Central memory CD4-positive, alpha-beta T cell (primary cell): Measurements from ENCODE around the gene GPR12.
"Not testable (repeated sequence)": the region's sequence is repeated elsewhere in the genome, so short reads cannot be mapped to it uniquely, and the experiment has no call there.

Experiments used
- DNase-seq: peaks from one replicate; pipeline ENCODE4 v3.0.0; 2022

The GPR12 gene

GRCh38 chr13:26743971-26744370 lies 16.6 kb downstream of the GPR12 start:
- DNase-seq: no peak

- no peak for DNase-seq
These were observed 17.8 kb downstream of the GPR12 start for GRCh38 chr13:26742691-26743358.

- no peak for DNase-seq
These were observed 24.9 kb downstream of the GPR12 start for GRCh38 chr13:26735677-26736076.

- DNase-seq: no peak
These were observed 33.0 kb downstream of the GPR12 start for GRCh38 chr13:26727633-26728032.

- DNase-seq: no peak
These were observed 33.5 kb downstream of the GPR12 start for GRCh38 chr13:26727122-26727521.

- no peak for DNase-seq
These were observed 33.9 kb downstream of the GPR12 start for GRCh38 chr13:26726684-26727083.

GRCh38 chr13:26723620-26724019 lies 37.0 kb downstream of the GPR12 start:
- not testable (repeated sequence) for DNase-seq

GRCh38 chr13:26722321-26722720 lies 38.3 kb downstream of the GPR12 start:
- no peak for DNase-seq

- peak; percentile 40 for DNase-seq
These were observed 39.1 kb downstream of the GPR12 start for GRCh38 chr13:26721251-26722121.

GRCh38 chr13:26719356-26719945 lies 41.1 kb downstream of the GPR12 start:
- no peak for DNase-seq

- no peak for DNase-seq
These were observed 41.7 kb downstream of the GPR12 start for GRCh38 chr13:26718872-26719271.

GRCh38 chr13:26718146-26718545 lies 42.4 kb downstream of the GPR12 start:
- no peak for DNase-seq

GRCh38 chr13:26716984-26717383 lies 43.6 kb downstream of the GPR12 start:
- no peak for DNase-seq

- DNase-seq: no peak
These were observed 47.2 kb downstream of the GPR12 start for GRCh38 chr13:26713341-26713740.

GRCh38 chr13:26711211-26711610 lies 49.4 kb downstream of the GPR12 start:
- no peak for DNase-seq

GRCh38 chr13:26710166-26710565 lies 50.4 kb downstream of the GPR12 start:
- no peak for DNase-seq

GRCh38 chr13:26709461-26709860 lies 51.1 kb downstream of the GPR12 start:
- DNase-seq: no peak

- no peak for DNase-seq
These were observed 52.6 kb downstream of the GPR12 start for GRCh38 chr13:26708007-26708297.

- peak; percentile 21 for DNase-seq
These were observed 53.2 kb downstream of the GPR12 start for GRCh38 chr13:26707122-26708006.

GRCh38 chr13:26706381-26706780 lies 54.2 kb downstream of the GPR12 start:
- no peak for DNase-seq

- no peak for DNase-seq
These were observed 55.0 kb downstream of the GPR12 start for GRCh38 chr13:26705536-26705935.
